ENCODE measurements around the gene ITGB2. TPM values are rescaled to one million over a fixed set of nuclear protein-coding genes. Genes with fewer than 3 reads are reported as not detected.

ITGB2 gene
- polyA plus RNA-seq, 4 donors, result 4.5 to 17.1 (median 15.9) TPM

DNA sequence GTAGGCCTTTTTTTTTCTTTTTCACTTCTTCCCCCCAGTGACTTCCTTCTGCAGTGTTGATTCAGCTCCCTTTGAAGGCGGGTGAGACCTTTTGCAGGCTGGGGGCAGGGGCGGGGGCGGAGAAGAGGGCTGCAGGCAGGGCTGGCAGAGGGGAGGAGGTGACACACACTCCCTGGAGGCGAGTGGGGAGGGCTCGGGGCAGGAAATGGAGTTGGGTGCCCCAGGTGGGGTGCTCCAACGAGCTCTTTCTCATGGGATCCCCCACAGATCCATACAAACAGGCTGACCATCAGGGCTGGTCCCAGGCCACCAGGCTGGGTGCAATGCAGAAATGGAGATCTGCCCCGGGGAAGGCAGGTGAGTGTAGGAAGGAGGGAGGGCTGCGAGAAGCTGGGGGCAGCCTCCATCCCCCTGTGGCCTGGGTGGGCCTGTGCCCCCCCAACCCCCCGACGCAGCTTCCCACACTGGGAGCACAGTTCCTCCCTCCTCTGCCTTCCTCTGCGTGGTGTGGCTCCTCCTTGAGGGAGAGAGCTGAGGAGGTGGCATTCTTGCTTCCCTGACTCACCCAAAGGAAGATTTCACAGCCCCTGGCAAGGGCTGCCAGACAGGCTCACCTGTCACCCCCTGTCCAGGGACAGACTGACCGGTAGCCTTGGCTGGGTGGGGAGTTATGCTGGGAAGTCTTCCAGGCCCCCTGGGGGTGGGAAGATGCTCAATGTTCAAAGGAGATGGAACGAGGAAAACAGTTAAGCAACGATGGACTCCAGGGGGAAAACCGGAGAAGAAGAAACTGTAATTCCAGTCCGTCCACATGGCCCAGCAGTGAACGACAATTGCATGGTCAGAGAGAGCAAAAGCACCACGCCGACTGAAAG lies 7.1 kb upstream of the ITGB2 start:
- peaks cover 4 to 63% (median 5%) of the 10 kb centered on the region in 3 donors for H3K27me3 ChIP-seq (ENCODE audit: control insufficient read depth in 3 of 3, insufficient read depth in 3 of 3, low read length in 3 of 3)

DNA sequence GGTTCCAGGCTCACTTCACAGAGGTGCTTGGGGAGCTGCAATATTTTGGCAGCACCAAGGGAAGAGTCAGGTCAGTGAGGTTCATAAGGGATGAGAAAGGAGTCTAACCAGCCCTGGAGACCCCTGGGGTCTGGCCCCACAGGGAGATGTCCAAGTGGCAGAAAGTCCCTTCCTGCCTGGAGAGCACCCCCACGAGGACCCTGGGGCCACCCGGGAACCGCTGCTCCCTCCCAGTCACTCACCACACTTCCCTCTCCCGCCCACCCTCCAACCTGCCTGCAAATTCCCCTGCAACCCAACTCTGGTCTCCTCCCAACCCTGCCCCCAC lies 6.5 kb upstream of the ITGB2 start:
- WGBS, 3 donors, result 0 to 12% (median 8%) methylated on average over 3 to 4 of the region's 4 CpGs
- Histone ChIP-seq H3K27ac (ENCODE audit: low read depth in 1 of 3, low read length in 2 of 3) (no peak overlapping the region), H3K4me3 (ENCODE audit: low read depth in 1 of 3, low read length in 3 of 3) (no peak overlapping the region), H3K36me3 (ENCODE audit: control insufficient read depth in 3 of 3, insufficient read depth in 2 of 3, low read depth in 1 of 3, low read length in 3 of 3) (no peaks in the 10 kb centered on the region), H3K9me3 (ENCODE audit: control insufficient read depth in 2 of 2, insufficient read depth in 1 of 2, low read depth in 1 of 2, low read length in 1 of 2) (peaks cover 0 to 8% of the 10 kb centered on the region in 2 donors), H3K27me3 (ENCODE audit: control insufficient read depth in 3 of 3, insufficient read depth in 3 of 3, low read length in 3 of 3) (peaks cover 3 to 61% (median 4%) of the 10 kb centered on the region in 3 donors), H3K4me1 (ENCODE audit: control insufficient read depth in 3 of 3, insufficient read depth in 2 of 3, low read depth in 1 of 3, low read length in 2 of 3) (peaks cover 0 to 12% (median 2%) of the 10 kb centered on the region in 3 donors)
- DNase-seq (no peak), FAIRE-seq (no peak)

More for the DNA sequence above, 7.1 kb upstream of the ITGB2 start:
- H3K36me3 ChIP-seq (ENCODE audit: control insufficient read depth in 3 of 3, insufficient read depth in 2 of 3, low read depth in 1 of 3, low read length in 3 of 3), result no peaks in the 10 kb centered on the region
- peaks cover 0 to 8% of the 10 kb centered on the region in 2 donors for H3K9me3 ChIP-seq (ENCODE audit: control insufficient read depth in 2 of 2, insufficient read depth in 1 of 2, low read depth in 1 of 2, low read length in 1 of 2)
- FAIRE-seq, result no peak
- H3K27ac ChIP-seq (ENCODE audit: low read depth in 1 of 3, low read length in 2 of 3), result no peak overlapping the region
- DNase-seq, result no peak
- peaks cover 2 to 13% (median 2%) of the 10 kb centered on the region in 3 donors for H3K4me1 ChIP-seq (ENCODE audit: control insufficient read depth in 3 of 3, insufficient read depth in 2 of 3, low read depth in 1 of 3, low read length in 2 of 3)
- peak overlapping the region in 1 of 3 donors; percentile 9 for H3K4me3 ChIP-seq (ENCODE audit: low read depth in 1 of 3, low read length in 3 of 3)
- 6 to 17% (median 12%) methylated on average over 19 of the region's 19 CpGs for WGBS, 3 donors

DNA sequence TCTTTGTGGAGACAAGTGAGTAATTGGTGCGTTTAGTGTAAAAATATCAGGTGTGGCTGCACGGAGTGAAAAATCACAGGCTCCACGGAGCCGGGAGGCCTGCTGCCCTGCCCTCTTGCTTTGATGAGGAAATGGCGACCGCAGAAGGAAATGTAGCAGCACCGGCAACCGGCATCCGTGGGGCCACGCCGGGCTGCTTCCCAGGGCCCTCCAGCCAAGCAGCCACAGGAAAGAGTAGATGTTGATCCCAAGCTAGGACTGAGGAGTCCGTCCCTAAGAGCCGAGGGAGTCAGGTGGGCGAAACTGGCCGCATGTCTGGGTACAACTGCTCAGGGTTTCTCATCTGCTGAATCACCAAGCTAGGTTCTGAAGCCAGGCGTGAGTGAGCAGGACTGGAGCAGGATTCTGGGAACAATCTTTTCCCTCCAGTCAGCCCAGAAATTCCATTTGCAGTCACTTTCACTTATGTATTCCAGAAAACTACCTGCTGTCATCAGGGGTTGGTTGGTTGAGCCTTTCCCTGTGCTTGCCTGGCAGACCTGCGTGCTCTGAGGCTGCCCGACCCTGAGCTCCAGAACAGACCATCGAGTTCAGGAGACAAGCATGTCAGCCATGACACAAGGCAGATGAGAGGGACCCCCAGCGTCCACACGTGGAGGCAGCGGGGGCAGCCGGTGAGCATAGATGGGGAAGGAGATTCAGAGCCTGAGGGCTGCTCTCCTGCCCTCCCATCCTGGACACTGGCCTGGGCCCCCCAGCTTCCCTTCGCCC lies 5.8 kb upstream of the ITGB2 start:
- peaks cover 0 to 8% of the 10 kb centered on the region in 2 donors for H3K9me3 ChIP-seq (ENCODE audit: control insufficient read depth in 2 of 2, insufficient read depth in 1 of 2, low read depth in 1 of 2, low read length in 1 of 2)
- peaks cover 2 to 54% (median 4%) of the 10 kb centered on the region in 3 donors for H3K27me3 ChIP-seq (ENCODE audit: control insufficient read depth in 3 of 3, insufficient read depth in 3 of 3, low read length in 3 of 3)
- peaks cover 0 to 6% (median 1%) of the 10 kb centered on the region in 3 donors for H3K4me1 ChIP-seq (ENCODE audit: control insufficient read depth in 3 of 3, insufficient read depth in 2 of 3, low read depth in 1 of 3, low read length in 2 of 3)
- H3K4me3 ChIP-seq (ENCODE audit: low read depth in 1 of 3, low read length in 3 of 3), result no peak overlapping the region
- H3K27ac ChIP-seq (ENCODE audit: low read depth in 1 of 3, low read length in 2 of 3), result peak overlapping the region in 1 of 3 donors; percentile 60
- no peak for FAIRE-seq
- WGBS, 3 donors, result 49 to 57% (median 56%) methylated on average over 23 to 24 of the region's 24 CpGs
- H3K36me3 ChIP-seq (ENCODE audit: control insufficient read depth in 3 of 3, insufficient read depth in 2 of 3, low read depth in 1 of 3, low read length in 3 of 3), result no peaks in the 10 kb centered on the region
- no peak for DNase-seq

DNA sequence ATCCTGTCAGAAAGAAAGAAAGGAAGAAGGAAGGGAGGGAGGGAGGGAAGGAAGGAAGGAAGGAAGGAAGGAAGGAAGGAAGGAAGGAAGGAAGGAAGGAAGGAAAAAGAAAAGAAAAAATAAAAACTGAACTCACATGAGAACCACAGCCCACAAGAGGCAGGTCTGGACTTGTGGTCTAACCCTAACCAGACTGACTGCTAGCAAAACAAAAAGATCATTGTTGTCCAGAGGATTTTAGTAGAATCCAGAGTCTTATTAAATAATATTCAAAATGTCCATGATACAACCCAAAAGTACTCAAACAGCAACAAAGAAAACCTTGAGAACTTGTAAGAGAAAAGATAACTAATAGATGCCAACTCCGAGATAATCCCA lies 4.7 kb upstream of the ITGB2 start:
- peaks cover 0 to 50% (median 4%) of the 10 kb centered on the region in 3 donors for H3K27me3 ChIP-seq (ENCODE audit: control insufficient read depth in 3 of 3, insufficient read depth in 3 of 3, low read length in 3 of 3)
- no peak for FAIRE-seq

DNA sequence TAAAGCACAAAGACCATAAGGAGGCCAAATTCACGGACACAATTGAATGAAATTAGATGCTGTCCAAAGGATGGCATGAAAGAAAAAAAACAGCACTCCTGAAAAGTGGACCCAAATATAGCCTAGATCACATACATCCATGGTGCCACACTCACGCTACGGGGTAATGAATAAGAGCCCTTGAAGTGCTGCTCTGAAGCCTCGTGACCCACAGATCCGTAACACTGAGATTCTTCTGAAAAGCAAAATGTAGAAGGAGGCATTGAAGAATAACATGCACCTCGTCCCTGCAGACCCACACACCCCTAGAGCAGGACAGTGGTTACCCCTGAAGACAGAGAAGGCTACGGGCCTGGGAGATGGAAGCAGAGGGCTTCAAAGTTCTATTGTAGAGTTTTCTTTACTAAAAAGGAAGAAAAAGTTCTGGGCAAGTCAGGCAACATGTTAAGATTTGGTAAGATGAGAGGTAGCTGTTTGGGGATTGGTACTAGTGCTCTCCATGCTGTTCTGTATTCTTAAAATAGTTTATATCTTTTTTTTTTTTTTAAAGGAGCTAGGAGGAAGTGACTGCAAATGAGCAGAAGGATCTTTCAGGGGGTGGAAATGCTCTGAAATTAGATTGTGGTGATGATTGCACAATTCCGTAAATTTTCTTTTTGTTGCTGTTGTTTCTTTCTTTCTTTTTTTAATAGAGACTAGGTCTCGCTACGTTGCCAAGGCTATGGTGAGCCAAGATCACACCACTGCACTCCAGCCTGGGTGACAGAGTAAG lies 4.1 kb upstream of the ITGB2 start:
- no peak overlapping the region for H3K4me3 ChIP-seq (ENCODE audit: low read depth in 1 of 3, low read length in 3 of 3)
- 66 to 76% (median 66%) methylated on average over 10 of the region's 10 CpGs for WGBS, 3 donors
- DNase-seq (no peak), FAIRE-seq (no peak)
- H3K27ac ChIP-seq (ENCODE audit: low read depth in 1 of 3, low read length in 2 of 3), result no peak overlapping the region
- H3K9me3 ChIP-seq (ENCODE audit: control insufficient read depth in 2 of 2, insufficient read depth in 1 of 2, low read depth in 1 of 2, low read length in 1 of 2), result peaks cover 0 to 7% of the 10 kb centered on the region in 2 donors
- H3K4me1 ChIP-seq (ENCODE audit: control insufficient read depth in 3 of 3, insufficient read depth in 2 of 3, low read depth in 1 of 3, low read length in 2 of 3), result no peaks in the 10 kb centered on the region
- no peaks in the 10 kb centered on the region for H3K36me3 ChIP-seq (ENCODE audit: control insufficient read depth in 3 of 3, insufficient read depth in 2 of 3, low read depth in 1 of 3, low read length in 3 of 3)
- H3K27me3 ChIP-seq (ENCODE audit: control insufficient read depth in 3 of 3, insufficient read depth in 3 of 3, low read length in 3 of 3), result peaks cover 0 to 46% (median 2%) of the 10 kb centered on the region in 3 donors

More for the DNA sequence above, 4.7 kb upstream of the ITGB2 start:
- peaks cover 0 to 8% of the 10 kb centered on the region in 2 donors for H3K9me3 ChIP-seq (ENCODE audit: control insufficient read depth in 2 of 2, insufficient read depth in 1 of 2, low read depth in 1 of 2, low read length in 1 of 2)
- no peaks in the 10 kb centered on the region for H3K36me3 ChIP-seq (ENCODE audit: control insufficient read depth in 3 of 3, insufficient read depth in 2 of 3, low read depth in 1 of 3, low read length in 3 of 3)
- no peak overlapping the region for H3K27ac ChIP-seq (ENCODE audit: low read depth in 1 of 3, low read length in 2 of 3)
- H3K4me3 ChIP-seq (ENCODE audit: low read depth in 1 of 3, low read length in 3 of 3), result no peak overlapping the region
- no peaks in the 10 kb centered on the region for H3K4me1 ChIP-seq (ENCODE audit: control insufficient read depth in 3 of 3, insufficient read depth in 2 of 3, low read depth in 1 of 3, low read length in 2 of 3)
- 76 to 90% (median 77%) methylated on average over 1 of the region's 1 CpG for WGBS, 3 donors
- no peak for DNase-seq

DNA sequence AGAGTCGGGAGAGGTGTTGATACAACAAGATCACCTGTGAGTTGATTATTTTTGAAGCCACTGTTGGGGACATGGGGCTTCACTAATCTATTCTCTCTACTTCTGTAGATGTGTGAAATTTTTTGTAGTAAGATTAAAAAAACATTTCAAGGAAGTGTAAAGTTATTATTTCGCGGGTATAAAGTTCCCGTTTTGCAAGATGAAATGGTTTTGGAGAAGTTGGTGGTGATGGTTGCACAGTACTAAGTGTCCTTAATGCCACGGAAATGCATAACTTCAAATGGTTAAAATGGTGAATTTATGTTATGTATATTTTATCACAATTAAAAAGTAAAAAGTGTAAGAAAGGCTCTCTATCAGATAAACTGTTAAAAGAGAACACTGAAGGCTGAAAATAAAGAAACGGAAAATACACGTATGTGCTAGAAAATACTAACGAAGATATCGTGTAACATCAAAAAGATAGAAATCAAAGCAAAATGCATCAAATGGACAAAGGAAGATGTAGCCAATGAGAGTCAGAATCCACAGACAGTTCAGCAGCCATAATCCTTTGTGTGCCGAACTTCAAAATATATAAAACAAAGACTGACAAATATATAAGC lies 2.9 kb upstream of the ITGB2 start:
- DNase-seq, result no peak
- H3K9me3 ChIP-seq (ENCODE audit: control insufficient read depth in 2 of 2, insufficient read depth in 1 of 2, low read depth in 1 of 2, low read length in 1 of 2), result no peaks in the 10 kb centered on the region
- peaks cover 0 to 34% (median 0%) of the 10 kb centered on the region in 3 donors for H3K27me3 ChIP-seq (ENCODE audit: control insufficient read depth in 3 of 3, insufficient read depth in 3 of 3, low read length in 3 of 3)
- FAIRE-seq, result no peak
- H3K27ac ChIP-seq (ENCODE audit: low read depth in 1 of 3, low read length in 2 of 3), result no peak overlapping the region
- H3K36me3 ChIP-seq (ENCODE audit: control insufficient read depth in 3 of 3, insufficient read depth in 2 of 3, low read depth in 1 of 3, low read length in 3 of 3), result no peaks in the 10 kb centered on the region
- 78 to 81% (median 79%) methylated on average over 10 of the region's 10 CpGs for WGBS, 3 donors
- no peak overlapping the region for H3K4me3 ChIP-seq (ENCODE audit: low read depth in 1 of 3, low read length in 3 of 3)
- H3K4me1 ChIP-seq (ENCODE audit: control insufficient read depth in 3 of 3, insufficient read depth in 2 of 3, low read depth in 1 of 3, low read length in 2 of 3), result no peaks in the 10 kb centered on the region

DNA sequence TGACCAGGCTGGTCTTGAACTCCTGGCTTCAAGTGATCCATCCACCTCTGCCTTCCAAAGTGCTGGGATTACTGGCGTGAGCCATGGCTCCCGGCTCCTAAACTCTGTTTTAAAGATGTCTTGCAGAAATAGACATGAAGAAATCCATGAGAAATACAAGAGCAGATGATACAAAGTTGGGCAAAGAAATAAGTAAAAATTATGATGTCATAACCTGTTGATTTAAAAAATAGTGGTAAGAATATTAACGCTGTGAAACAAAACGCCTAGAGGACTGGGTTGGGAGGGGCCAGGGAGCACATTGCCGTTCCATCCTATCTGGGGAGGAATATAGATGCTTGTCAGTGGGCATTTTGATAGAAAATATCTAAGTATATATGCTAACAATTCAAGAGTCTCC lies 1.2 kb upstream of the ITGB2 start:
- FAIRE-seq (no peak), DNase-seq (no peak)
- Histone ChIP-seq H3K27ac (ENCODE audit: low read depth in 1 of 3, low read length in 2 of 3) (no peak overlapping the region), H3K4me3 (ENCODE audit: low read depth in 1 of 3, low read length in 3 of 3) (no peak overlapping the region), H3K4me1 (ENCODE audit: control insufficient read depth in 3 of 3, insufficient read depth in 2 of 3, low read depth in 1 of 3, low read length in 2 of 3) (peaks cover 0 to 2% (median 0%) of the 10 kb centered on the region in 3 donors), H3K36me3 (ENCODE audit: control insufficient read depth in 3 of 3, insufficient read depth in 2 of 3, low read depth in 1 of 3, low read length in 3 of 3) (no peaks in the 10 kb centered on the region), H3K9me3 (ENCODE audit: control insufficient read depth in 2 of 2, insufficient read depth in 1 of 2, low read depth in 1 of 2, low read length in 1 of 2) (no peaks in the 10 kb centered on the region), H3K27me3 (ENCODE audit: control insufficient read depth in 3 of 3, insufficient read depth in 3 of 3, low read length in 3 of 3) (peaks cover 0 to 18% (median 0%) of the 10 kb centered on the region in 3 donors)
- WGBS, 3 donors, result 65 to 79% (median 74%) methylated on average over 5 of the region's 5 CpGs

All from small intestine (tissue), 7 donors.